ENCODE results near the gene CES5A.
"Not testable (repeated sequence)": the region's sequence is repeated elsewhere in the genome, so short reads cannot be mapped to it uniquely, and the experiment has no call there.

Gene CES5A

GRCh38 chr16:55857650-55858049 lies 17.5 kb downstream of the CES5A start:
- not testable (repeated sequence) for H3K4me3 ChIP-seq (ENCODE audit: low read length); H4K5ac ChIP-seq (ENCODE audit: low read length); H2BK120ac ChIP-seq (ENCODE audit: low read depth, low read length); H3K36me3 ChIP-seq (ENCODE audit: control insufficient read depth, insufficient read depth, low read length); H3K4ac ChIP-seq (ENCODE audit: low read depth, low read length); H3K9ac ChIP-seq (ENCODE audit: low read length); H3K27me3 ChIP-seq (ENCODE audit: insufficient read depth, low read length, poor library complexity); H2BK15ac ChIP-seq (replicated peaks; ENCODE audit: low read depth); H3K79me2 ChIP-seq (ENCODE audit: control insufficient read depth, insufficient read depth, low read length); H2AK5ac ChIP-seq (ENCODE audit: low read length); H3K4me1 ChIP-seq (ENCODE audit: control insufficient read depth, low read depth, low read length); H3K18ac ChIP-seq (ENCODE audit: low read length); DNase-seq; H3K23ac ChIP-seq (ENCODE audit: low read length); H4K8ac ChIP-seq (ENCODE audit: low read depth, low read length); H3K56ac ChIP-seq (ENCODE audit: low read length); H2BK5ac ChIP-seq (ENCODE audit: low read length); H3K4me2 ChIP-seq (ENCODE audit: low read length); H3K27ac ChIP-seq (ENCODE audit: low read depth, low read length); H3K79me1 ChIP-seq (ENCODE audit: low read length)
- WGBS (ENCODE audit: extremely low coverage, insufficient coverage, low lambda C conversion rate), result no CpG with 5 or more reads among the region's 1 CpG

- H3K4me2 ChIP-seq (ENCODE audit: low read length), result no peak overlapping the region
- WGBS (ENCODE audit: extremely low coverage, insufficient coverage, low lambda C conversion rate), result no CpG with 5 or more reads among the region's 3 CpGs
- H2BK5ac ChIP-seq (ENCODE audit: low read length), result no peak overlapping the region
These were observed 18.2 kb downstream of the CES5A start for GRCh38 chr16:55856950-55857349.

GRCh38 chr16:55853114-55853513 lies 22.1 kb downstream of the CES5A start:
- Histone ChIP-seq H3K23ac (ENCODE audit: low read length) (no peak overlapping the region), H3K27me3 (ENCODE audit: insufficient read depth, low read length, poor library complexity) (no peaks in the 10 kb centered on the region), H2BK15ac (replicated peaks; ENCODE audit: low read depth) (no peak overlapping the region), H3K4me3 (ENCODE audit: low read length) (no peak overlapping the region), H4K8ac (ENCODE audit: low read depth, low read length) (no peak overlapping the region), H3K4ac (ENCODE audit: low read depth, low read length) (no peak overlapping the region), H3K79me2 (ENCODE audit: control insufficient read depth, insufficient read depth, low read length) (no peaks in the 10 kb centered on the region), H3K4me2 (ENCODE audit: low read length) (no peak overlapping the region), H3K9ac (ENCODE audit: low read length) (no peak overlapping the region), H2AK5ac (ENCODE audit: low read length) (no peak overlapping the region), H3K79me1 (ENCODE audit: low read length) (no peaks in the 10 kb centered on the region), H2BK120ac (ENCODE audit: low read depth, low read length) (no peak overlapping the region), H3K36me3 (ENCODE audit: control insufficient read depth, insufficient read depth, low read length) (no peaks in the 10 kb centered on the region), H4K5ac (ENCODE audit: low read length) (no peak overlapping the region), H3K4me1 (ENCODE audit: control insufficient read depth, low read depth, low read length) (no peaks in the 10 kb centered on the region), H3K18ac (ENCODE audit: low read length) (no peak overlapping the region), H2BK5ac (ENCODE audit: low read length) (no peak overlapping the region), H3K56ac (ENCODE audit: low read length) (no peak overlapping the region), H3K27ac (ENCODE audit: low read depth, low read length) (no peak overlapping the region)
- no peak for DNase-seq
- WGBS (ENCODE audit: extremely low coverage, insufficient coverage, low lambda C conversion rate), result no CpG with 5 or more reads among the region's 3 CpGs

More at GRCh38 chr16:55856950-55857349, 18.2 kb downstream of the CES5A start:
- Histone ChIP-seq H2AK5ac (ENCODE audit: low read length) (no peak overlapping the region), H3K9ac (ENCODE audit: low read length) (no peak overlapping the region), H3K79me1 (ENCODE audit: low read length) (no peaks in the 10 kb centered on the region), H3K36me3 (ENCODE audit: control insufficient read depth, insufficient read depth, low read length) (no peaks in the 10 kb centered on the region), H3K79me2 (ENCODE audit: control insufficient read depth, insufficient read depth, low read length) (no peaks in the 10 kb centered on the region), H3K27ac (ENCODE audit: low read depth, low read length) (no peak overlapping the region), H3K4ac (ENCODE audit: low read depth, low read length) (no peak overlapping the region), H3K27me3 (ENCODE audit: insufficient read depth, low read length, poor library complexity) (no peaks in the 10 kb centered on the region), H3K23ac (ENCODE audit: low read length) (no peak overlapping the region), H2BK120ac (ENCODE audit: low read depth, low read length) (no peak overlapping the region), H2BK15ac (replicated peaks; ENCODE audit: low read depth) (no peak overlapping the region), H4K5ac (ENCODE audit: low read length) (no peak overlapping the region), H4K8ac (ENCODE audit: low read depth, low read length) (no peak overlapping the region), H3K18ac (ENCODE audit: low read length) (no peak overlapping the region), H3K56ac (ENCODE audit: low read length) (no peak overlapping the region), H3K4me1 (ENCODE audit: control insufficient read depth, low read depth, low read length) (no peaks in the 10 kb centered on the region), H3K4me3 (ENCODE audit: low read length) (no peak overlapping the region)
- no peak for DNase-seq

GRCh38 chr16:55849536-55849935 lies 25.6 kb downstream of the CES5A start:
- Histone ChIP-seq H3K27me3 (ENCODE audit: insufficient read depth, low read length, poor library complexity) (no peaks in the 10 kb centered on the region), H3K4me3 (ENCODE audit: low read length) (no peak overlapping the region), H2BK120ac (ENCODE audit: low read depth, low read length) (no peak overlapping the region), H2AK5ac (ENCODE audit: low read length) (no peak overlapping the region), H3K36me3 (ENCODE audit: control insufficient read depth, insufficient read depth, low read length) (no peaks in the 10 kb centered on the region), H3K56ac (ENCODE audit: low read length) (no peak overlapping the region), H3K9ac (ENCODE audit: low read length) (no peak overlapping the region), H3K27ac (ENCODE audit: low read depth, low read length) (no peak overlapping the region), H4K5ac (ENCODE audit: low read length) (no peak overlapping the region), H3K4me1 (ENCODE audit: control insufficient read depth, low read depth, low read length) (no peaks in the 10 kb centered on the region), H3K18ac (ENCODE audit: low read length) (no peak overlapping the region), H3K79me2 (ENCODE audit: control insufficient read depth, insufficient read depth, low read length) (no peaks in the 10 kb centered on the region), H3K4ac (ENCODE audit: low read depth, low read length) (no peak overlapping the region), H3K23ac (ENCODE audit: low read length) (no peak overlapping the region), H2BK5ac (ENCODE audit: low read length) (no peak overlapping the region), H3K4me2 (ENCODE audit: low read length) (no peak overlapping the region), H2BK15ac (replicated peaks; ENCODE audit: low read depth) (no peak overlapping the region), H3K79me1 (ENCODE audit: low read length) (no peaks in the 10 kb centered on the region), H4K8ac (ENCODE audit: low read depth, low read length) (no peak overlapping the region)
- no peak for DNase-seq
- WGBS (ENCODE audit: extremely low coverage, insufficient coverage, low lambda C conversion rate), result no CpG with 5 or more reads among the region's 13 CpGs

GRCh38 chr16:55846598-55847346 lies 28.4 kb downstream of the CES5A start:
- no peak overlapping the region for H2BK120ac ChIP-seq (ENCODE audit: low read depth, low read length)
- no peak overlapping the region for H3K9ac ChIP-seq (ENCODE audit: low read length)
- no peak overlapping the region for H3K4ac ChIP-seq (ENCODE audit: low read depth, low read length)
- peak overlapping the region; percentile 25 for H3K56ac ChIP-seq (ENCODE audit: low read length)
- no peak overlapping the region for H3K27ac ChIP-seq (ENCODE audit: low read depth, low read length)
- no peak overlapping the region for H2AK5ac ChIP-seq (ENCODE audit: low read length)
- H2BK15ac ChIP-seq (replicated peaks; ENCODE audit: low read depth), result no peak overlapping the region
- H2BK5ac ChIP-seq (ENCODE audit: low read length), result no peak overlapping the region
- no peaks in the 10 kb centered on the region for H3K79me2 ChIP-seq (ENCODE audit: control insufficient read depth, insufficient read depth, low read length)
- H3K79me1 ChIP-seq (ENCODE audit: low read length), result no peaks in the 10 kb centered on the region
- H3K36me3 ChIP-seq (ENCODE audit: control insufficient read depth, insufficient read depth, low read length), result no peaks in the 10 kb centered on the region
- H4K8ac ChIP-seq (ENCODE audit: low read depth, low read length), result no peak overlapping the region
- H3K4me3 ChIP-seq (ENCODE audit: low read length), result no peak overlapping the region
- no peaks in the 10 kb centered on the region for H3K27me3 ChIP-seq (ENCODE audit: insufficient read depth, low read length, poor library complexity)
- DNase-seq, result no peak
- H4K5ac ChIP-seq (ENCODE audit: low read length), result no peak overlapping the region
- no CpG with 5 or more reads among the region's 11 CpGs for WGBS (ENCODE audit: extremely low coverage, insufficient coverage, low lambda C conversion rate)
- H3K4me2 ChIP-seq (ENCODE audit: low read length), result no peak overlapping the region
- no peaks in the 10 kb centered on the region for H3K4me1 ChIP-seq (ENCODE audit: control insufficient read depth, low read depth, low read length)
- H3K18ac ChIP-seq (ENCODE audit: low read length), result no peak overlapping the region
- H3K23ac ChIP-seq (ENCODE audit: low read length), result no peak overlapping the region

- DNase-seq, result no peak
- Histone ChIP-seq H3K4ac (ENCODE audit: low read depth, low read length) (no peak overlapping the region), H3K9ac (ENCODE audit: low read length) (no peak overlapping the region), H3K36me3 (ENCODE audit: control insufficient read depth, insufficient read depth, low read length) (no peaks in the 10 kb centered on the region), H2AK5ac (ENCODE audit: low read length) (no peak overlapping the region), H4K8ac (ENCODE audit: low read depth, low read length) (no peak overlapping the region), H2BK15ac (replicated peaks; ENCODE audit: low read depth) (no peak overlapping the region), H3K4me2 (ENCODE audit: low read length) (no peak overlapping the region), H3K27ac (ENCODE audit: low read depth, low read length) (no peak overlapping the region), H2BK120ac (ENCODE audit: low read depth, low read length) (no peak overlapping the region), H3K27me3 (ENCODE audit: insufficient read depth, low read length, poor library complexity) (no peaks in the 10 kb centered on the region), H3K4me1 (ENCODE audit: control insufficient read depth, low read depth, low read length) (no peaks in the 10 kb centered on the region), H3K79me1 (ENCODE audit: low read length) (no peaks in the 10 kb centered on the region), H3K18ac (ENCODE audit: low read length) (no peak overlapping the region), H3K4me3 (ENCODE audit: low read length) (no peak overlapping the region), H2BK5ac (ENCODE audit: low read length) (no peak overlapping the region), H3K79me2 (ENCODE audit: control insufficient read depth, insufficient read depth, low read length) (no peaks in the 10 kb centered on the region), H3K23ac (ENCODE audit: low read length) (no peak overlapping the region), H4K5ac (ENCODE audit: low read length) (no peak overlapping the region), H3K56ac (ENCODE audit: low read length) (no peak overlapping the region)
- WGBS (ENCODE audit: extremely low coverage, insufficient coverage, low lambda C conversion rate), result no CpG with 5 or more reads among the region's 2 CpGs
These were observed 32.1 kb downstream of the CES5A start for GRCh38 chr16:55843105-55843395.
